ENCODE measurements around the gene EHMT1.

- TF ChIP-seq CTCF (IDR thresholded peaks at IDR 0.05) (no peak), POLR2AphosphoS5 (IDR thresholded peaks at IDR 0.05) (no peak)
Observed at GRCh38 chr9:137853392-137853995, 234.7 kb downstream of the EHMT1 start.
